Measurements from ENCODE around the gene SCUBE1. TPM values are rescaled to one million over a fixed set of nuclear protein-coding genes. Genes with fewer than 3 reads are reported as not detected.

Gene SCUBE1
- polyA plus RNA-seq (2011; rRNA removed) (not detected in 2 replicates), polyA minus RNA-seq (2011; rRNA and poly(A)+ RNA removed) (not detected in 2 replicates)

DNA sequence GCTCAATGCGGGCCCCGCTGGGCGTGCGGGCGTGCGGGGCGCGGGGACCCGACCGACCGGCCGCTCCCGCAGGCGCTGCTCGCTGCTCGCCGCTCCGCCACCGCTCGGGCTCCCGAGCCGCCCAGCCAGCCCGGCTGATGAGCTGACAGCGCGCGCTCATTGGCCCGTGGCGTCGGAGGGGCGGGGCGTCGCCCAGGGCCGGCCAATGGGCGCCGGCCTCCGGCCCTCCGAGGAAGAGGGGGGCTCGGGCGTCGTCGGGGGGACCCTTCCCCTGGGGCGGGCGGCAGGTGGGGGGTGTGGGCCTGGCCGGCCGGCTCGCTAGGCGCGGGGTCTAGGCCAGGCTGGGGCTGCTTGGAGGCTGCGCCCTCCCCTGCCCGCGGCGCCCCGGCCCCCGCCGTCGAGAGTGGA lies at the start of gene SCUBE1:
TSS of gene SCUBE1 (minus strand) at position 111 of the 408 bp plus-strand sequence. CDS start 111 bp downstream, outside the sequence.
- ChIA-PET CTCF (interaction anchor here (9.6 kb wide), 1 partner anchor 69 kb away, joined by 264 read pairs; no protein-coding TSS in a partner anchor), POLR2A (no interaction called here)
- TF ChIP-seq, protein P1, sequence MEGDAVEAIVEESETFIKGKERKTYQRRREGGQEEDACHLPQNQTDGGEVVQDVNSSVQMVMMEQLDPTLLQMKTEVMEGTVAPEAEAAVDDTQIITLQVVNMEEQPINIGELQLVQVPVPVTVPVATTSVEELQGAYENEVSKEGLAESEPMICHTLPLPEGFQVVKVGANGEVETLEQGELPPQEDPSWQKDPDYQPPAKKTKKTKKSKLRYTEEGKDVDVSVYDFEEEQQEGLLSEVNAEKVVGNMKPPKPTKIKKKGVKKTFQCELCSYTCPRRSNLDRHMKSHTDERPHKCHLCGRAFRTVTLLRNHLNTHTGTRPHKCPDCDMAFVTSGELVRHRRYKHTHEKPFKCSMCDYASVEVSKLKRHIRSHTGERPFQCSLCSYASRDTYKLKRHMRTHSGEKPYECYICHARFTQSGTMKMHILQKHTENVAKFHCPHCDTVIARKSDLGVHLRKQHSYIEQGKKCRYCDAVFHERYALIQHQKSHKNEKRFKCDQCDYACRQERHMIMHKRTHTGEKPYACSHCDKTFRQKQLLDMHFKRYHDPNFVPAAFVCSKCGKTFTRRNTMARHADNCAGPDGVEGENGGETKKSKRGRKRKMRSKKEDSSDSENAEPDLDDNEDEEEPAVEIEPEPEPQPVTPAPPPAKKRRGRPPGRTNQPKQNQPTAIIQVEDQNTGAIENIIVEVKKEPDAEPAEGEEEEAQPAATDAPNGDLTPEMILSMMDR (IDR thresholded peaks at IDR 0.05; ENCODE audit: insufficient read depth, low read depth, low read length): no peak
- no peak for DNase-seq (ENCODE audit: low read depth)
- no peak within 1 kb of the TSS for H3K4me3 ChIP-seq (ENCODE audit: low read depth, low read length)
- peaks cover 33% of the 10 kb centered on the region for H3K27me3 ChIP-seq (ENCODE audit: control insufficient read depth, insufficient read depth, low read length)
- no peaks in the 10 kb centered on the region for H3K36me3 ChIP-seq (ENCODE audit: control insufficient read depth, insufficient read depth, low read length)

DNA sequence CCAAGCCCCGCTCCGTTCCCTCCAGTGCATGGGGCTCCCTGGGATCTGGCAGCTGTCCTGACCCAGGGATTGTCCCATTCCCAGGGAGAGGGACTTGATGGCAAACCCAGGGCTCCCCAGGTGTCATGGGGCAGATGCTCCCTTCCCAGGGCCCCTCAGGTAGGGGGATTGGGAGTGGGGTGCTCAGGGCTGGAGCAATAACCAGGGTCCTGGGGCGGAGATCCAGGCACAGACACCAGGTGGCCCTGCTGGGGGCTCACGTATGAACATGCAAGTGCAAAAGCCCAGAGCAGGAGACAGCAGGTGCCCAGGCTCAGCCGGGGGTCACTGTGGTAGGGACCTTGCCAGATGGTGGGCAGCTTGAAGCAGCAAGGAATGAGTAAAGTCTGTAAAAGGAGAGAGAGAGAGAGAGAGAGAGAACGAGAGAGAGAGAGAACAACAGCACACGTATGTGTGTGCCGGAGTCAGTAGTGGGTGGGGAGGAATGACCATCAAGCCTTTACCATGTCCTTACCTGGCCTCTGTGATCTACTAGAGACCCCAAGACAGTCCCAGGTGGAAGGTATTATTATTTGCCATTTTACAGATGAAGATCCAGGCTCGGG lies 49.3 kb upstream of the SCUBE1 start:
- Histone ChIP-seq H3K4me3 (ENCODE audit: low read depth, low read length) (no peak overlapping the region), H3K27me3 (ENCODE audit: control insufficient read depth, insufficient read depth, low read length) (no peaks in the 10 kb centered on the region; the same call in 1 of the 2 replicates), H3K36me3 (ENCODE audit: control insufficient read depth, insufficient read depth, low read length) (no peaks in the 10 kb centered on the region)
- TF ChIP-seq, protein P1 (IDR thresholded peaks at IDR 0.05; ENCODE audit: insufficient read depth, low read depth, low read length): no peak
- ChIA-PET POLR2A (no interaction called here), CTCF (interaction anchor here (0.6 to 1.0 kb wide), 2 partner anchors 404 to 423 kb away, joined by 3 read pairs; no protein-coding TSS in a partner anchor)
- no peak for DNase-seq (ENCODE audit: low read depth)

DNA sequence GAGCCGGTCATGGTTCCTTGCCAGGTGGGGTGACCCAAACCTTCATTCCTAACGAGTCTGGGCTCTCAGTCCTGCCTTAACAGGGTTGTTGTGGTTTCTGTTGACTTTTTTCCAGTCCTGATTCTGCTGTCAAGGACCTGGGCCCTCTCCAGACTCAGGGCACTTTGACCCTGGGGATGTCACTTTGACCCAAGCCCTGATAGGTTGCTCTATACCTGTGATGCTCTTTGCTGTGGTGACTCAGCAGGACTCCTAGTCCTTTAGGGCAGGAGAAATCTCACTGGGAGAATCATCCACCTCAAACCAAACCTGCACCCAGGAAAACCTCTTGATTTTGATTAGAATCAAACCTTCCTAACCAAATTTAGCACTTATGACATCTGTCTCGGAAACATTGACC lies 48.1 kb upstream of the SCUBE1 start:
- H3K4me3 ChIP-seq (ENCODE audit: low read depth, low read length): no peak overlapping the region
- no peak for DNase-seq (ENCODE audit: low read depth)
- peaks cover 2% of the 10 kb centered on the region for H3K27me3 ChIP-seq (ENCODE audit: control insufficient read depth, insufficient read depth, low read length)
- CTCF ChIA-PET: interaction anchor here (0.8 to 1.0 kb wide), 2 partner anchors 405 to 406 kb away, joined by 3 read pairs; no protein-coding TSS in a partner anchor
- H3K36me3 ChIP-seq (ENCODE audit: control insufficient read depth, insufficient read depth, low read length): no peaks in the 10 kb centered on the region
- TF ChIP-seq, protein P1 (IDR thresholded peaks at IDR 0.05; ENCODE audit: insufficient read depth, low read depth, low read length): no peak
- POLR2A ChIA-PET: no interaction called here

DNA sequence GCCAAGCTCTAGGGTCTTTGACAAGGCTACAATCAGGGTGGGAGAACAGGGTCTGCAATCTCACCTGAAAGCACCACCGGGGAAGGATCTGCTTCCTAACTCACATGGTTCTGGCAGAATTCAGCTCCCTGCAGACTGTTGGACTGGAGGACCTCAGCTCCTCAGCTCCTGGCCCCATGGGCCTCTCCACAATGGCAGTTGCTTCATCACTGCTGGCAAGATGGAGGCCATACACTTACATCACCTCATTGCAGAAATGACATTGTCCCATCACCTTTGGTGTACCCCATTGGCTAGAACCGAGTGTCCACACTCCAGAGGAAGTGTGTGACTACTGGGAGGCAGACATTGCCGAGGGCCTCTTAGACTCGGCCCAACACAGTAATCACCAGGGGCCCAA lies 47.7 kb upstream of the SCUBE1 start:
- POLR2A ChIA-PET: no interaction called here
- Histone ChIP-seq H3K36me3 (ENCODE audit: control insufficient read depth, insufficient read depth, low read length) (no peaks in the 10 kb centered on the region), H3K27me3 (ENCODE audit: control insufficient read depth, insufficient read depth, low read length) (peaks cover 4% of the 10 kb centered on the region), H3K4me3 (ENCODE audit: low read depth, low read length) (no peak overlapping the region)
- DNase-seq (ENCODE audit: low read depth): no peak
- TF ChIP-seq, protein P1 (IDR thresholded peaks at IDR 0.05; ENCODE audit: insufficient read depth, low read depth, low read length): no peak
- CTCF ChIA-PET: interaction anchor here (0.8 to 6.4 kb wide), 4 partner anchors 17 to 494 kb away, joined by 3 to 48 read pairs (median 11); no protein-coding TSS in a partner anchor

DNA sequence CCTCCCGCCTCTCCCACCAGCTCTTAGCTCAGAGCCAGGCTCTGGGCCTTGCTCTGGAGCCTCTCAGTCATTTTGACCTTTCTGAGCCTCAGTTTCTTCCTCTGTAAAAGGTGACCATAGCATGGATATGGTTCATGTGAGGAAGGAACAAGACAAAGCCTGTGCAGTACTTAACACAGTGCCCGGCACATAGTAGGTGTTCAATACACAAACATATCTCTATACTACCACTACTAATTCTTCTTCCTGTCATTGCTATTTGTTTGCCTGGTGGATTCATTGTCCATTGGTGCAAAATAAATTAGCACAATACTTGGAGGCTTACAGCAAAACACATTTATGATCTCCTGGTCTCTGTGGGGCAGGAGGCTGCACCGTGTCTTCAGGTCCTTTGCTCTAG lies 47.0 kb upstream of the SCUBE1 start:
- Histone ChIP-seq H3K4me3 (ENCODE audit: low read depth, low read length) (no peak overlapping the region), H3K36me3 (ENCODE audit: control insufficient read depth, insufficient read depth, low read length) (no peaks in the 10 kb centered on the region), H3K27me3 (ENCODE audit: control insufficient read depth, insufficient read depth, low read length) (peaks cover 5% of the 10 kb centered on the region)
- CTCF ChIA-PET: interaction anchor here (1.1 to 12.7 kb wide), 5 partner anchors 18 to 495 kb away, joined by 3 to 215 read pairs (median 15); no protein-coding TSS in a partner anchor
- POLR2A ChIA-PET: no interaction called here
- TF ChIP-seq, protein P1 (IDR thresholded peaks at IDR 0.05; ENCODE audit: insufficient read depth, low read depth, low read length): no peak
- DNase-seq (ENCODE audit: low read depth): no peak

Data from BJ (cell line).